H9 (cell line): ENCODE data around the gene PI3. TPM values are rescaled to one million over a fixed set of nuclear protein-coding genes. Genes with fewer than 3 reads are reported as not detected.

Experiments
- DNase-seq: peaks from one replicate; pipeline ENCODE4 v3.0.0-alpha.2; 2017
- H2AFZ ChIP-seq: one replicate; pipeline ENCODE4 v1.6.1; 2013; ENCODE audit warnings: mild to moderate bottlenecking, low read length, control low read depth, moderate library complexity
- H2AK5ac ChIP-seq: 2 replicates; pipeline ENCODE4 v1.6.1; 2013; ENCODE audit warnings: low read length, control low read depth, mixed read lengths; ENCODE audit not compliant: insufficient read length
- H2BK120ac ChIP-seq: one replicate; pipeline ENCODE4 v1.6.1; 2013; ENCODE audit warnings: low read depth, mild to moderate bottlenecking, low read length, control low read depth, inconsistent platforms; ENCODE audit not compliant: poor library complexity, severe bottlenecking
- H2BK12ac ChIP-seq: 2 replicates; pipeline ENCODE4 v1.6.1; 2013; ENCODE audit warnings: low read length, control low read depth, mixed read lengths, low read depth; ENCODE audit not compliant: insufficient read length
- H2BK15ac ChIP-seq: 2 replicates; pipeline ENCODE4 v1.6.1; 2013; ENCODE audit warnings: low read depth, low read length, control low read depth
- H2BK20ac ChIP-seq: one replicate; pipeline ENCODE4 v1.6.1; 2013; ENCODE audit warnings: low read depth, mild to moderate bottlenecking, low read length, control low read depth, inconsistent platforms; ENCODE audit not compliant: poor library complexity, severe bottlenecking
- H2BK5ac ChIP-seq: 2 replicates; pipeline ENCODE4 v1.6.1; 2013; ENCODE audit warnings: low read length, control low read depth, mixed read lengths; ENCODE audit not compliant: insufficient read length
- H3K14ac ChIP-seq: 2 replicates; pipeline ENCODE4 v1.6.1; 2013; ENCODE audit warnings: low read length, control low read depth; ENCODE audit not compliant: insufficient read depth
- H3K18ac ChIP-seq: 2 replicates; pipeline ENCODE4 v1.6.1; 2013; ENCODE audit warnings: low read depth, mild to moderate bottlenecking, mixed read lengths, low read length, control low read depth; ENCODE audit not compliant: insufficient read length
- H3K23ac ChIP-seq: 2 replicates; pipeline ENCODE4 v1.6.1; 2013; ENCODE audit warnings: low read length, control low read depth, mixed read lengths, low read depth; ENCODE audit not compliant: insufficient read length
- H3K23me2 ChIP-seq: 2 replicates; pipeline ENCODE4 v1.6.1; 2013; ENCODE audit warnings: low read depth, mild to moderate bottlenecking, mixed read lengths, low read length, control low read depth; ENCODE audit not compliant: insufficient read length, poor library complexity, severe bottlenecking
- H3K27ac ChIP-seq: 2 replicates; pipeline ENCODE4 v1.5.1; 2013; ENCODE audit warnings: low read length, control low read depth, mixed read lengths, low read depth; ENCODE audit not compliant: insufficient read length
- H3K27me3 ChIP-seq: 2 replicates; pipeline ENCODE4 v1.6.1; 2013; ENCODE audit warnings: low read length, control low read depth, inconsistent platforms; ENCODE audit not compliant: insufficient read depth
- H3K4ac ChIP-seq: 2 replicates; pipeline ENCODE4 v1.6.1; 2013; ENCODE audit warnings: low read depth, mild to moderate bottlenecking, control low read depth, inconsistent platforms, low read length, moderate library complexity
- H3K4me1 ChIP-seq: 2 replicates; pipeline ENCODE4 v1.6.1; 2013; ENCODE audit warnings: low read length, control low read depth, inconsistent platforms; ENCODE audit not compliant: insufficient read depth
- H3K4me2 ChIP-seq: 2 replicates; pipeline ENCODE4 v1.6.1; 2013; ENCODE audit warnings: low read length, control low read depth, mixed read lengths; ENCODE audit not compliant: insufficient read length, insufficient read depth
- H3K56ac ChIP-seq: 2 replicates; pipeline ENCODE4 v1.6.1; 2013; ENCODE audit warnings: low read depth, mild to moderate bottlenecking, mixed read lengths, low read length, control low read depth; ENCODE audit not compliant: insufficient read length
- H3K79me1 ChIP-seq: 2 replicates; pipeline ENCODE4 v1.6.1; 2013; ENCODE audit warnings: low read depth, mild to moderate bottlenecking, moderate library complexity, low read length, control low read depth, inconsistent platforms; ENCODE audit not compliant: insufficient read depth, poor library complexity, severe bottlenecking
- H3K79me2 ChIP-seq: 2 replicates; pipeline ENCODE4 v1.6.1; 2013; ENCODE audit warnings: low read length, control low read depth, inconsistent platforms; ENCODE audit not compliant: insufficient read depth
- H3K9ac ChIP-seq: 2 replicates; pipeline ENCODE4 v1.6.1; 2013; ENCODE audit warnings: low read length, control low read depth, mixed read lengths; ENCODE audit not compliant: insufficient read length; ENCODE audit errors: extremely low read depth
- H3K9me3 ChIP-seq: one replicate; pipeline ENCODE4 v1.6.1; 2013; ENCODE audit warnings: low read depth, low read length, inconsistent platforms; ENCODE audit not compliant: control insufficient read depth
- H3T11ph ChIP-seq: one replicate; pipeline ENCODE4 v1.6.1; 2013; ENCODE audit warnings: mild to moderate bottlenecking, low read length, control low read depth, inconsistent platforms
- H4K20me1 ChIP-seq: one replicate; pipeline ENCODE4 v1.6.1; 2013; ENCODE audit not compliant: control insufficient read depth, insufficient read length, insufficient read depth
- H4K5ac ChIP-seq: 2 replicates; pipeline ENCODE4 v1.6.1; 2013; ENCODE audit warnings: low read depth, mild to moderate bottlenecking, mixed read lengths, low read length, control low read depth; ENCODE audit not compliant: insufficient read length
- H4K8ac ChIP-seq: replicated peaks from 2 replicates; pipeline ENCODE4 v1.6.1; 2013; ENCODE audit warnings: low read length, control low read depth, mixed read lengths, low read depth; ENCODE audit not compliant: insufficient read length
- H4K91ac ChIP-seq: 2 replicates; pipeline ENCODE4 v1.6.1; 2013; ENCODE audit warnings: low read depth, mild to moderate bottlenecking, moderate library complexity, mixed read lengths, low read length, control low read depth; ENCODE audit not compliant: insufficient read length
- H3K27ac Mint-ChIP-seq, 3 experiments: 2 replicates in 2 of 3; 3 replicates in 1 of 3; pipeline ENCODE4 v1.8.0; 2020 to 2021; ENCODE audit warnings: mixed read lengths in 3 of 3, mild to moderate bottlenecking in 1 of 3, moderate library complexity in 1 of 3
- H3K27me3 Mint-ChIP-seq: 2 replicates; pipeline ENCODE4 v1.8.0; 2021; ENCODE audit warnings: low read depth, mild to moderate bottlenecking, moderate library complexity, mixed read lengths
- H3K36me3 Mint-ChIP-seq, 3 experiments: 2 replicates in 2 of 3; 3 replicates in 1 of 3; pipeline ENCODE4 v1.8.0; 2020 to 2021; ENCODE audit warnings: low read depth in 3 of 3, mixed read lengths in 3 of 3; ENCODE audit not compliant: insufficient read depth in 1 of 3
- H3K4me1 Mint-ChIP-seq, 2 experiments: 2 replicates each; pipeline ENCODE4 v1.8.0; 2020; ENCODE audit warnings: mixed read lengths in 2 of 2
- H3K4me3 Mint-ChIP-seq, 2 experiments: 2 replicates in 1 of 2; 3 replicates in 1 of 2; pipeline ENCODE4 v1.8.0; 2020 to 2021; ENCODE audit warnings: mild to moderate bottlenecking in 2 of 2, mixed read lengths in 2 of 2, moderate library complexity in 1 of 2
- H3K9me3 Mint-ChIP-seq, 2 experiments: 2 replicates in 1 of 2; 3 replicates in 1 of 2; pipeline ENCODE4 v1.8.0; 2020; ENCODE audit warnings: mild to moderate bottlenecking in 2 of 2, mixed read lengths in 2 of 2, moderate library complexity in 1 of 2
- WGBS: extraction: QIAGEN DNeasy Blood & Tissue Kit; methylation state at CpG from one replicate; pipeline ENCODE4 v1.1.7; 2013; ENCODE audit warnings: missing lambda C conversion rate, low lambda C conversion rate, mixed read lengths; ENCODE audit not compliant: insufficient read length; ENCODE audit errors: extremely low coverage; 5-methylcytosine and 5-hydroxymethylcytosine counted together
- total RNA-seq: library from RNA; stranded (reverse); gene quantifications from 2 replicates; pipeline ENCODE4 v1.2.1, GENCODE V29; 2021
- TF ChIP-seq, protein P1 (sequence below): fragments of 200-600 bp; sonication (generic); conservative IDR thresholded peaks from 3 replicates; pipeline ENCODE4 v1.8.0; 2021; ENCODE audit warnings: antibody characterized with exemption, mild to moderate bottlenecking

The PI3 gene
- total RNA-seq, 1 experiment from 2014 or later, result not detected

DNA sequence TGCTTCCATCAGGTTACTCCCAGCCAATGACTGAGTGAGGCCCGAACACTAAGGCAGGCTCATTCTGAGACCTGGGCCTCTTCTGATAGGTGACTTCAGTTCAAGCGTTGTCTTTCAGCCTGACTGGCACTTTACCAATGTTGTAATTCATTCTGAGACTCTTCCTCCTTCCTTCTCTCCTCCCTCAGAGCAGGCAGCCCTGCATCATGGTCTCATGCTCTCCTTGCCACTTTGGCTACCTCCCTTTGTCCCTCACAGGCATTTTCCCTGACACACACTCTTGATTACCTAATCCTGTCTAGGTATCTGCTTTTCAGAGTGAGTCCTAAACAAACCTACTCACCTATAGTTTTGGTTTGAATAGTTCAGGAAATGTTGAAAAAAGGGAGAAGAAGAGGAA, 37.8 kb upstream of the PI3 start:
- no peak overlapping the region for H3K56ac ChIP-seq
- H4K91ac ChIP-seq, result no peak overlapping the region
- H3K4me3 Mint-ChIP-seq, result no peak overlapping the region
- H3K9me3 Mint-ChIP-seq, result no peaks in the 10 kb centered on the region
- no peak overlapping the region for H3K23ac ChIP-seq
- H3K27me3 ChIP-seq, result no peaks in the 10 kb centered on the region
- H2BK12ac ChIP-seq, result no peak overlapping the region
- H3K79me2 ChIP-seq, result no peaks in the 10 kb centered on the region
- H2AFZ ChIP-seq, result no peak overlapping the region
- no peaks in the 10 kb centered on the region for H3K79me1 ChIP-seq
- no peaks in the 10 kb centered on the region for H3K9me3 ChIP-seq
- no peak overlapping the region for H2BK20ac ChIP-seq
- H3K4me1 ChIP-seq, result no peaks in the 10 kb centered on the region
- no peak overlapping the region for H2BK5ac ChIP-seq
- H3K27ac Mint-ChIP-seq, result no peak overlapping the region
- no peak overlapping the region for H3K18ac ChIP-seq
- H3T11ph ChIP-seq, result no peak overlapping the region
- H3K27ac ChIP-seq, result no peak overlapping the region
- TF ChIP-seq, protein P1, sequence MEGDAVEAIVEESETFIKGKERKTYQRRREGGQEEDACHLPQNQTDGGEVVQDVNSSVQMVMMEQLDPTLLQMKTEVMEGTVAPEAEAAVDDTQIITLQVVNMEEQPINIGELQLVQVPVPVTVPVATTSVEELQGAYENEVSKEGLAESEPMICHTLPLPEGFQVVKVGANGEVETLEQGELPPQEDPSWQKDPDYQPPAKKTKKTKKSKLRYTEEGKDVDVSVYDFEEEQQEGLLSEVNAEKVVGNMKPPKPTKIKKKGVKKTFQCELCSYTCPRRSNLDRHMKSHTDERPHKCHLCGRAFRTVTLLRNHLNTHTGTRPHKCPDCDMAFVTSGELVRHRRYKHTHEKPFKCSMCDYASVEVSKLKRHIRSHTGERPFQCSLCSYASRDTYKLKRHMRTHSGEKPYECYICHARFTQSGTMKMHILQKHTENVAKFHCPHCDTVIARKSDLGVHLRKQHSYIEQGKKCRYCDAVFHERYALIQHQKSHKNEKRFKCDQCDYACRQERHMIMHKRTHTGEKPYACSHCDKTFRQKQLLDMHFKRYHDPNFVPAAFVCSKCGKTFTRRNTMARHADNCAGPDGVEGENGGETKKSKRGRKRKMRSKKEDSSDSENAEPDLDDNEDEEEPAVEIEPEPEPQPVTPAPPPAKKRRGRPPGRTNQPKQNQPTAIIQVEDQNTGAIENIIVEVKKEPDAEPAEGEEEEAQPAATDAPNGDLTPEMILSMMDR, result no peak
- no peak overlapping the region for H3K9ac ChIP-seq
- H3K23me2 ChIP-seq, result no peaks in the 10 kb centered on the region
- H2BK15ac ChIP-seq, result no peak overlapping the region
- H4K8ac ChIP-seq, result no peak overlapping the region
- H3K14ac ChIP-seq, result no peak overlapping the region
- no peak overlapping the region for H3K4me2 ChIP-seq
- no peaks in the 10 kb centered on the region for H3K4me1 Mint-ChIP-seq
- no peak overlapping the region for H3K4ac ChIP-seq
- WGBS, result no CpG with 5 or more reads among the region's 2 CpGs
- no peak for DNase-seq
- H3K36me3 Mint-ChIP-seq, result no peaks in the 10 kb centered on the region
- H2BK120ac ChIP-seq, result no peak overlapping the region
- H4K5ac ChIP-seq, result no peak overlapping the region
- no peaks in the 10 kb centered on the region for H4K20me1 ChIP-seq
- H3K27me3 Mint-ChIP-seq, result peaks cover 6% of the 10 kb centered on the region
- H2AK5ac ChIP-seq, result no peak overlapping the region
